BJ (cell line): ENCODE results near the gene C1QB. TPM values are rescaled to one million over a fixed set of nuclear protein-coding genes. Genes with fewer than 3 reads are reported as not detected.
"Not testable (repeated sequence)": the region's sequence is repeated elsewhere in the genome, so short reads cannot be mapped to it uniquely, and the experiment has no call there.

Source experiments
- CTCF ChIA-PET: fragments of 350-600 bp; formaldehyde crosslinking; extraction: SDS; loops from one replicate; lab custom pipeline; 2021; ENCODE audit warnings: antibody characterized with exemption, inconsistent platforms; lab: Yijun Ruan, JAX
- POLR2A ChIA-PET: fragments of 300-600 bp; sonication (Branson Sonifier 250); formaldehyde crosslinking; extraction: SDS; loops from one replicate; lab custom pipeline; 2021; ENCODE audit warnings: antibody characterized with exemption; lab: Charles Lee
- DNase-seq: peaks from one replicate; pipeline ENCODE4 v3.0.0-alpha.2; 2011; ENCODE audit warnings: low read depth
- H3K27me3 ChIP-seq: 2 replicates; pipeline ENCODE4 v1.6.0; 2011; ENCODE audit warnings: low read length; ENCODE audit not compliant: control insufficient read depth, insufficient read depth
- H3K36me3 ChIP-seq: 2 replicates; pipeline ENCODE4 v1.5.1; 2011; ENCODE audit warnings: low read length; ENCODE audit not compliant: control insufficient read depth, insufficient read depth
- H3K4me3 ChIP-seq: 2 replicates; pipeline ENCODE4 v1.5.1; 2011; ENCODE audit warnings: low read depth, mild to moderate bottlenecking, control low read depth, low read length
- polyA plus RNA-seq: library from polyadenylated mRNA; depleted of rRNA; stranded (reverse); fragments of >200 nt; gene quantifications from 2 replicates; pipeline ENCODE4 v1.2.3, GENCODE V29; 2011
- TF ChIP-seq, protein P1 (sequence below): IDR thresholded peaks from 2 replicates; pipeline ENCODE4 v1.5.1; 2011; ENCODE audit warnings: low read depth, mild to moderate bottlenecking, control low read depth, inconsistent platforms, low read length, moderate library complexity; ENCODE audit not compliant: insufficient read depth

C1QB gene
- polyA plus RNA-seq, 1 experiment: not detected

DNA sequence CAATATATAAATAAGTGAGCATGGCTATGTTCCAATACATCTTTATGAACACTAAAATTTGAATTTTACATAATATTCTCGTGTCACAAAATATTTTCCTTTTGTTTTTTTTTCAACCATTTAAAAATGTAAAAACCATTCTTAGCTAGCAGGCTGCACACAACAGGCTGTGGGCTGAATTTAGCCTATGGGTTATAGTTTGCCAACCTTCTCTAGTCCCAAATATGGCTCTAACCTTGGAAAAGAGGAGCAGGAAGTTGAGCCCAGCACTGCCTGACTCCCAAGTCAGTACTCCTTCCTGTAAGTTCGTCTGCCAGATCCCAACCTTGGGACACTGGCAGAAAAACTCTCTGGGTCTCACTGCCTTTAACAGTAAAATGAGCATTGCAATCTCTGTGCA is 13.4 kb downstream of the C1QB start:
- TF ChIP-seq, protein P1, sequence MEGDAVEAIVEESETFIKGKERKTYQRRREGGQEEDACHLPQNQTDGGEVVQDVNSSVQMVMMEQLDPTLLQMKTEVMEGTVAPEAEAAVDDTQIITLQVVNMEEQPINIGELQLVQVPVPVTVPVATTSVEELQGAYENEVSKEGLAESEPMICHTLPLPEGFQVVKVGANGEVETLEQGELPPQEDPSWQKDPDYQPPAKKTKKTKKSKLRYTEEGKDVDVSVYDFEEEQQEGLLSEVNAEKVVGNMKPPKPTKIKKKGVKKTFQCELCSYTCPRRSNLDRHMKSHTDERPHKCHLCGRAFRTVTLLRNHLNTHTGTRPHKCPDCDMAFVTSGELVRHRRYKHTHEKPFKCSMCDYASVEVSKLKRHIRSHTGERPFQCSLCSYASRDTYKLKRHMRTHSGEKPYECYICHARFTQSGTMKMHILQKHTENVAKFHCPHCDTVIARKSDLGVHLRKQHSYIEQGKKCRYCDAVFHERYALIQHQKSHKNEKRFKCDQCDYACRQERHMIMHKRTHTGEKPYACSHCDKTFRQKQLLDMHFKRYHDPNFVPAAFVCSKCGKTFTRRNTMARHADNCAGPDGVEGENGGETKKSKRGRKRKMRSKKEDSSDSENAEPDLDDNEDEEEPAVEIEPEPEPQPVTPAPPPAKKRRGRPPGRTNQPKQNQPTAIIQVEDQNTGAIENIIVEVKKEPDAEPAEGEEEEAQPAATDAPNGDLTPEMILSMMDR: no peak
- no peak for DNase-seq
- POLR2A ChIA-PET: no interaction called here
- Histone ChIP-seq H3K27me3 (peaks cover 18% of the 10 kb centered on the region), H3K36me3 (no peaks in the 10 kb centered on the region), H3K4me3 (no peak overlapping the region)
- CTCF ChIA-PET: interaction anchor here (0.9 to 3.5 kb wide), 6 partner anchors 8 to 299 kb away, joined by 3 to 15 read pairs (median 4); no protein-coding TSS in a partner anchor

DNA sequence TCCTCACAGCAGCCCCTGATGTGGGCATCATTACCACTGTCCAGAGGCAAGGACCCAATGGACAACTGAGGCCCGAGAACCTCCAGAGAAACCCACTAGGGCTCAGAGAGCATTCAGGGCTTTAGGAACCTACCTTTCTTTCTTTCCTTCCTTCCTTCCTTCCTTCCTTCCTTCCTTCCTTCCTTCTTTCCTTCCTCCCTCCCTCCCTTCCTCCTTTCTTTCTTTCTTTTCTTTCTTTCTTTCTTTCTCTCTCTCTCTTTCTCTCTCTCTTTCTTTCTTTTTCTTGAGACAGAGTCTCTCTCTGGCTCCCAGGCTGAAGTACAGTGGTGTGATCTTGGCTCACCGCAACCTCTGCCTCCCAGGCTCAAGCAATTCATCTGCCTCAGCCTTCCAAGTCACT is 15.8 kb downstream of the C1QB start:
- CTCF ChIA-PET: interaction anchor here (1.0 to 8.1 kb wide), 2 partner anchors 16 to 263 kb away, joined by 3 to 121 read pairs; no protein-coding TSS in a partner anchor

DNA sequence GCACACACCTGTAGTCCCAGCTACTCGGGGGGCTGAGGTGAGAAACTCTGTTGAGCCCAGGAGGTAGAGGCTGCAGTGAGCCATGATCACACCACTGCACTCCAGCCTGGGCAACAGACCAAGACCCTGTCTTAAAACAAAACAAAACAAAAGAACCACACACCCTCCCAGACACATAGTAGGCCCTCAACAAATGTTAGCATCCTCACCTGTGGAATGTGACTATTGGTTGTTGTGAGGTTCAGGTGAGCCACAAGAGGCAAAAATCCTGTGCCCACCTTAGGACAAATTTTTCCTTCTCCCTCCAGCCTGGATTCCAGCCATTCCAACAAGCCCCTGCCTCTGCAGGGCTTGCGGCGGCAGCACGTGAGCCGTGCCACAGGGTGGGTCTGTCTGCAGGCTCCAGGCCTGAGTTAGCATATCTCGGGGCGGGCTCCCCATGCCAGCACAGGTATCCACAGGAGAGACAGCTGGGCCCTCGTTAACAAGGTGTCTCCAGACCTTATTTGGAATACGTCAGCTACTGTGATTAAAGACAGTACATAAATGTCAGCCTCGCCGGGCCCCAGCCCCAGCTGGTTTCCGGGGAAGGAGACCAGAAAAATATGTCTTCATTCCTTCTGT is 17.4 kb downstream of the C1QB start:
- Histone ChIP-seq H3K36me3 (no peaks in the 10 kb centered on the region), H3K27me3 (peaks cover 34% of the 10 kb centered on the region), H3K4me3 (no peak overlapping the region)
- DNase-seq: no peak
- TF ChIP-seq, protein P1: no peak
- ChIA-PET CTCF (interaction anchor here (1.5 to 8.1 kb wide), 2 partner anchors 34 to 262 kb away, joined by 6 to 121 read pairs; no protein-coding TSS in a partner anchor), POLR2A (no interaction called here)

More for the DNA sequence above, 15.8 kb downstream of the C1QB start:
- H3K27me3 ChIP-seq: peaks cover 35% of the 10 kb centered on the region
- POLR2A ChIA-PET, H3K36me3 ChIP-seq, H3K4me3 ChIP-seq, DNase-seq: not testable (repeated sequence)

DNA sequence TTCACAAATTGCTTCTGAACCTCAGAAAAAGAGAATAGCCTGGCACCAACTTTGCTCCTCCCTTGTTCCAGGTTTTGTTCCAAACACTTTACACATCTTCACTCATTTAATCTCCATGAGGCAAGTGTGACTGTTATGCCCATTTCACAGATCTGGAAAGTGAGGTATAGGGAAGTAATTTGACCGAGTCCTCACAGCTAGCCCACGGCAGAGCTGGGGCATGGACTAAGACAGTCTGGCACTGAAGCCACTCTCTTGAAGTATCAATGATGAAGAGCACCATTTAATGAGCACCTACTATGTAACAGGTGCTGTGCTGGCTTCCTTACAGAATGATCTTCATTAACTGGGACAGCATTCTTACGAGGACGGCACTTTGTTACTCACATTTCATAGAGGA is 19.0 kb downstream of the C1QB start:
- DNase-seq: no peak
- TF ChIP-seq, protein P1: no peak
- ChIA-PET POLR2A (no interaction called here), CTCF (interaction anchor here (0.6 to 8.1 kb wide), 7 partner anchors 9 to 307 kb away, joined by 4 to 121 read pairs (median 21); no protein-coding TSS in a partner anchor)
- Histone ChIP-seq H3K36me3 (no peaks in the 10 kb centered on the region), H3K4me3 (no peak overlapping the region), H3K27me3 (peaks cover 34% of the 10 kb centered on the region)

DNA sequence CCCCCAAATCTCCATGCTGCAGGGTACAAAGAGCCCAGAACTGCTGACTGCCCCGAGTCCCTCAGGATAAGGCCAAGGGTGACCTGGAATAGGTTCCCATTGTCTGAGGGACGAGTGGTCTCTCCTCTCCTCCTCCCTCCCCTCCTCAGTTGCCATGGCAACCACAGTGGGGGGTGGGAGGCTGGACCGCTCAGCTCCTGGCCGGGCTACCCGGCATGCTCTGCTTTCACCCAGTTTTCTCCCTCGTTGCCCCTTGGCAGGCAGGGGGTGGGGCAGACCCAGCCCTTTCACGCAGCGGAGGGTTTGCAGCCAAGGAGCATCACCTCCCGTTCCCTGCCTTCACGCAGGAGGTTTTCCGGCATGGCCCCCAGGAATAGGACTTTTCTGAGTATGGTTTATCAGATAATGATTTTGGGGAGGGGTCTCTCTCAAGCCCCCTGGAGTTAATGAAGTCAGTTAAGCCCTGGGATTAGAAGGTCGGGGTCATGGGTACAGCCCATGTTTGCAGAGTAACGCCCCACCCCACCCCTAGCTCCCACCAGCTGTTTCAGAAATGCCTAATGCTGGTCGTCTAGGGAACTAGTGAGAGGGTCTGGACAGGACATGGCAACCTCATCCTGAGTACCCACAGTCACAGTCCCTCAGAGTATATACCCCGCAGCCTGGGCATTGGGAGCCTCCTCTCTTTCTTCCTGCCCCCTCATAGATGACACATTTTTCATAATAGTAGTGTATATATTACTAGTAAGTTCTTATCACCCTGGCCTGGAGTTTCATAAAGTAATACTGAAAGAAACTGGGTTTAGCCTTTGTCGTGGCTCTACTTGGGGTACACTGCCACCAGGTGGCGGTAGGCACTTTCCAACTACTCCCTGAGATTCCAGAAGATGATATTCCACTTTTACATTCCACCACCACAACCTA is 20.7 kb downstream of the C1QB start:
- peaks cover 28% of the 10 kb centered on the region for H3K27me3 ChIP-seq
- H3K36me3 ChIP-seq: no peaks in the 10 kb centered on the region
- ChIA-PET CTCF (interaction anchor here (0.8 to 8.1 kb wide), 23 partner anchors 8 to 510 kb away, joined by 3 to 121 read pairs (median 4); no protein-coding TSS in a partner anchor), POLR2A (no interaction called here)
- TF ChIP-seq, protein P1: peak; percentile 79
- no peak overlapping the region for H3K4me3 ChIP-seq
- DNase-seq: no peak
